GM19463 (cell line): ENCODE results near the gene LRRFIP1.

Experiments
- ATAC-seq: cut with Tn5 transposase; IDR thresholded peaks from one replicate; pipeline ENCODE4 v1.9.1; 2021; ENCODE audit warnings: mild to moderate bottlenecking, moderate library complexity; ENCODE audit not compliant: unreplicated experiment

Gene LRRFIP1

GRCh38 chr2:237701033-237701858, 73.9 kb downstream of the LRRFIP1 start:
- ATAC-seq: no peak

GRCh38 chr2:237701859-237702390, 74.5 kb downstream of the LRRFIP1 start:
- ATAC-seq: no peak

GRCh38 chr2:237702441-237703391, 75.3 kb downstream of the LRRFIP1 start:
- ATAC-seq: no peak

GRCh38 chr2:237704501-237705434, 77.4 kb downstream of the LRRFIP1 start:
- no peak for ATAC-seq

GRCh38 chr2:237706257-237706656, 78.9 kb downstream of the LRRFIP1 start:
- ATAC-seq: no peak

- no peak for ATAC-seq
These were observed 80.6 kb downstream of the LRRFIP1 start for GRCh38 chr2:237708065-237708398.

- no peak for ATAC-seq
These were observed 81.1 kb downstream of the LRRFIP1 start for GRCh38 chr2:237708491-237708890.

- ATAC-seq: no peak
These were observed 81.6 kb downstream of the LRRFIP1 start for GRCh38 chr2:237708961-237709360.

GRCh38 chr2:237711458-237712150, 84.2 kb downstream of the LRRFIP1 start:
- ATAC-seq: no peak

- no peak for ATAC-seq
These were observed 85.3 kb downstream of the LRRFIP1 start for GRCh38 chr2:237712477-237713377.

- ATAC-seq: no peak
These were observed 87.5 kb downstream of the LRRFIP1 start for GRCh38 chr2:237714690-237715458.

- no peak for ATAC-seq
These were observed 88.1 kb downstream of the LRRFIP1 start for GRCh38 chr2:237715459-237715947.

- ATAC-seq: no peak
These were observed 88.6 kb downstream of the LRRFIP1 start for GRCh38 chr2:237716011-237716410.

- no peak for ATAC-seq
These were observed 90.2 kb downstream of the LRRFIP1 start for GRCh38 chr2:237717366-237718276.

GRCh38 chr2:237718277-237718634, 90.9 kb downstream of the LRRFIP1 start:
- no peak for ATAC-seq

GRCh38 chr2:237720444-237720843, 93.1 kb downstream of the LRRFIP1 start:
- ATAC-seq: no peak

- no peak for ATAC-seq
These were observed 93.6 kb downstream of the LRRFIP1 start for GRCh38 chr2:237720957-237721356.
